Tibial nerve (tissue), 3 donors: Measurements from ENCODE around the gene NOL8.

Experiments used
- CTCF ChIP-seq, 5 experiments: fragments of 200-600 bp in 3 of 5; fragments of 450-650 bp in 2 of 5; sonication (generic) in 3 of 5; IDR thresholded peaks; one replicate each; pipeline ENCODE4 v1.5.1; 2016 to 2019; ENCODE audit warnings: antibody characterized with exemption in 5 of 5, mild to moderate bottlenecking in 3 of 5, moderate library complexity in 2 of 5
- POLR2A ChIP-seq, 2 donors: fragments of 450-650 bp; IDR thresholded peaks; one replicate each; pipeline ENCODE4 v1.6.1; 2017; ENCODE audit warnings: antibody characterized with exemption in 2 of 2, mild to moderate bottlenecking in 2 of 2, moderate library complexity in 2 of 2

- TF ChIP-seq POLR2A (IDR thresholded peaks at IDR 0.05), result no peak
- TF ChIP-seq CTCF (IDR thresholded peaks at IDR 0.05), result no peak
Observed at GRCh38 chr9:92263131-92263530, 62.0 kb downstream of the NOL8 start.
